Testis (tissue), 2 donors: ENCODE measurements around the gene RASGEF1B.

ENCODE experiments used
- POLR2A ChIP-seq: fragments of 450-650 bp; IDR thresholded peaks from one replicate; pipeline ENCODE4 v1.6.1; 2017; ENCODE audit warnings: antibody characterized with exemption, mild to moderate bottlenecking, moderate library complexity
- TF ChIP-seq, protein P1 (sequence below), 3 experiments: fragments of 450-650 bp in 2 of 3; fragments of 200-600 bp in 1 of 3; sonication (generic) in 1 of 3; IDR thresholded peaks; one replicate each; pipeline ENCODE4 v1.5.1; 2016 to 2019; ENCODE audit warnings: antibody characterized with exemption in 3 of 3, mild to moderate bottlenecking in 2 of 3, moderate library complexity in 1 of 3

GRCh38 chr4:81482326-81482725, 10.6 kb upstream of the RASGEF1B start:
- no peak for TF ChIP-seq POLR2A
- TF ChIP-seq, protein P1, sequence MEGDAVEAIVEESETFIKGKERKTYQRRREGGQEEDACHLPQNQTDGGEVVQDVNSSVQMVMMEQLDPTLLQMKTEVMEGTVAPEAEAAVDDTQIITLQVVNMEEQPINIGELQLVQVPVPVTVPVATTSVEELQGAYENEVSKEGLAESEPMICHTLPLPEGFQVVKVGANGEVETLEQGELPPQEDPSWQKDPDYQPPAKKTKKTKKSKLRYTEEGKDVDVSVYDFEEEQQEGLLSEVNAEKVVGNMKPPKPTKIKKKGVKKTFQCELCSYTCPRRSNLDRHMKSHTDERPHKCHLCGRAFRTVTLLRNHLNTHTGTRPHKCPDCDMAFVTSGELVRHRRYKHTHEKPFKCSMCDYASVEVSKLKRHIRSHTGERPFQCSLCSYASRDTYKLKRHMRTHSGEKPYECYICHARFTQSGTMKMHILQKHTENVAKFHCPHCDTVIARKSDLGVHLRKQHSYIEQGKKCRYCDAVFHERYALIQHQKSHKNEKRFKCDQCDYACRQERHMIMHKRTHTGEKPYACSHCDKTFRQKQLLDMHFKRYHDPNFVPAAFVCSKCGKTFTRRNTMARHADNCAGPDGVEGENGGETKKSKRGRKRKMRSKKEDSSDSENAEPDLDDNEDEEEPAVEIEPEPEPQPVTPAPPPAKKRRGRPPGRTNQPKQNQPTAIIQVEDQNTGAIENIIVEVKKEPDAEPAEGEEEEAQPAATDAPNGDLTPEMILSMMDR (IDR thresholded peaks at IDR 0.05), result no peak
